CD4-positive, alpha-beta T cell treated with Interleukin-1 beta for 1 hour (primary cell): Measurements from ENCODE around the gene LRRC75B.
A peak's percentile ranks its signal among the peaks of the same experiment; 100 is the strongest.

ENCODE experiments used
- DNase-seq, 2 donors: peaks; one replicate each; pipeline ENCODE4 v3.0.0-alpha.2; 2020 to 2022

The LRRC75B gene

GRCh38 chr22:24584871-24585411 lies 7.9 kb downstream of the LRRC75B start:
- no peak for DNase-seq

GRCh38 chr22:24584166-24584790 lies 8.6 kb downstream of the LRRC75B start:
- DNase-seq, result no peak

- DNase-seq, result no peak
Measured at GRCh38 chr22:24583221-24584165, 9.4 kb downstream of the LRRC75B start.

- DNase-seq, result no peak
Measured at GRCh38 chr22:24582056-24582814, 10.6 kb downstream of the LRRC75B start.

- no peak for DNase-seq
Measured at GRCh38 chr22:24580276-24580675, 12.6 kb downstream of the LRRC75B start.

- DNase-seq, result no peak
Measured at GRCh38 chr22:24579258-24579601, 13.6 kb downstream of the LRRC75B start.

- DNase-seq, result no peak
Measured at GRCh38 chr22:24578355-24579257, 14.3 kb downstream of the LRRC75B start.

- no peak for DNase-seq
Measured at GRCh38 chr22:24576778-24577177, 16.1 kb downstream of the LRRC75B start.

GRCh38 chr22:24571266-24571665 lies 21.6 kb downstream of the LRRC75B start:
- no peak for DNase-seq

- DNase-seq, result no peak
Measured at GRCh38 chr22:24567668-24568067, 25.2 kb downstream of the LRRC75B start.

GRCh38 chr22:24566899-24567511 lies 25.9 kb downstream of the LRRC75B start:
- no peak for DNase-seq

GRCh38 chr22:24565077-24565476 lies 27.8 kb downstream of the LRRC75B start:
- no peak for DNase-seq

- DNase-seq, result no peak
Measured at GRCh38 chr22:24564376-24565058, 28.4 kb downstream of the LRRC75B start.

GRCh38 chr22:24563246-24563645 lies 29.6 kb downstream of the LRRC75B start:
- no peak for DNase-seq

- DNase-seq, result no peak
Measured at GRCh38 chr22:24559471-24559870, 33.4 kb downstream of the LRRC75B start.

GRCh38 chr22:24555165-24556039 lies 37.5 kb downstream of the LRRC75B start, which contains the start of gene SNRPD3:
Gene SNRPD3 (plus strand): TSS chr22:24555999. CDS start chr22:24557675, 1,676 bp downstream.
- peak; percentile 99 to 100 for DNase-seq

- peak in 1 of 2 donors; percentile 26 for DNase-seq
Measured at GRCh38 chr22:24554313-24555164, 38.3 kb downstream of the LRRC75B start, which contains the start of gene GUCD1. Gene GUCD1 (minus strand): TSS chr22:24555138. CDS start chr22:24554991, 147 bp downstream.

- DNase-seq, result peak in 1 of 2 donors; percentile 1
Measured at GRCh38 chr22:24553597-24554312, 39.1 kb downstream of the LRRC75B start.
